Kidney tubule cell (primary cell): ENCODE measurements around the gene TXNDC9.
"Not testable (repeated sequence)": the region's sequence is repeated elsewhere in the genome, so short reads cannot be mapped to it uniquely, and the experiment has no call there.

Experiments used
- DNase-seq: peaks from one replicate; pipeline ENCODE4 v3.0.0-alpha.2; 2018; ENCODE audit warnings: low spot score

The TXNDC9 gene

GRCh38 chr2:99325384-99325783 lies 10.7 kb downstream of the TXNDC9 start:
- DNase-seq, result no peak

DNA sequence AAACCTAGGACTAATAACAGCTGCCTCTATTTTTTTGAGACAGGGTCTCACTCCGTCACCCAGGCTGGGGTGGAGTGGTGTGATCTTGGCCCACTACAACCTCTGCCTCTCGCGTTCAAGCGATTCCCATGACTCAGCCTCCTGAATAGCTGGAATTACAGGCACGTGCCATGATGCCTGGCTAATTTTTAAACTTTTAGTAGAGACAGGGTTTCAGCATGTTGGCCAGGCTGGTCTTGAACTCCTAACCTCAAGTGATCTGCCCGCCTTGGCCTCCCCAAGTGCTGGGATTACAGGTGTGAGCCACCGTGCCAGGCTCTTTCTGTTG lies 18.3 kb downstream of the TXNDC9 start:
- peak; percentile 56 for DNase-seq

DNA sequence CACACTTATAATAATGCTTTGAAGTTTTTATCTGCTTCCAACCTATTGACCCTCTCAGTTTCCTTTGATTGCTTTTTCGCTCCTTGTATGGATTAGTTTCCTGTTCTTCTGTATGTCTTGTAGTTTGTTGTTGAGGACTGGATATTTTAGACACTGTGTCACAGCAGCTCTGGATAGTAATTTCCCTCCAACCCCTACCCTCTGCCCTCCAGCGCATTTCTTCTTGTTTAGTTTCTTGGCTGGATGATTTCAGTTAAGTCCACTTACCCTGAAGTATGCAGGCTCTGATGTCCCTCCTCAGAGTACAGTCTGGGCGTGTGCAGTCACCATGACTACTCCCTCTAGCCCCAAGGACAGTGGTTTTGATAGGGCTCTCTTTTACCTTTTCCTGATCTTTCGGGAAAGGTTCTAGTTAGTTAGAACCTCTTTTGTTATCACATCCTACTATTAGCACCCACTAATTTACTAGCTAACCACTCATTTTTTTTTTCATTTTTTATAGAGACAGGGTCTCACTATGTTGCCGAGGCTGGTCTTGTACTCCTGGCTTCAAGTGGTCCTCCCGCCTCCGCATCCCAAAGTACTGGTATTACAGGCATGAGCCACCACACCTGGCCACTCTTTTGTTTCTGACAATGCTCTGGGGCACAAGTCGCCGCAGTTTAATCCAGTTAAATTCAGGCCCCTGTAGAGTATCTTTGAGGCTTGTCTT lies 18.8 kb downstream of the TXNDC9 start:
- DNase-seq, result peak; percentile 75

DNA sequence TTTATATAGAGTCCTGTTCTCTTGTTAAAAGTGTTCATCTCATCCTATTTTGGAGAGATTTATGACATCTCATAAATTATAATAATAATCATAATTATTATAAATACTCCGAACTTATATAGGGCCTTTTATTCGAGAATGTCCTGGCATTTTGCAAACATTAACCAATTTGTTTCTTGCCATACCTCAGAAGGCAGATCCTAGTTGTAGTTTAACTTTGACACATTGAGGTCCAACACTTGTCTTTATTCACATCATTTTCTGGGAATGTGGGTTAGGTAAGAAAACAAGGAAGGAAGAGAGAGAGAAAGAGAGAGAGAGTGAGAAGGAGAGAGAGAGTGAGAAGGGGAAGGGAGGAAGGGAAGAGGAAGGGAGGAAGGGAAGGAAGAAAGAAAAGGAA lies 35.0 kb downstream of the TXNDC9 start, which contains the start of gene LYG1:
Gene LYG1, minus strand, starts transcription at position 101 of the 400 bp plus-strand sequence. CDS start 5,527 bp downstream, outside the sequence.
- DNase-seq, result not testable (repeated sequence)

GRCh38 chr2:99299580-99299979 lies 36.6 kb downstream of the TXNDC9 start:
- DNase-seq, result no peak

GRCh38 chr2:99297994-99298393 lies 38.1 kb downstream of the TXNDC9 start:
- DNase-seq, result peak; percentile 23

- DNase-seq, result peak; percentile 84
These were observed 50.6 kb downstream of the TXNDC9 start for GRCh38 chr2:99285526-99285925.

DNA sequence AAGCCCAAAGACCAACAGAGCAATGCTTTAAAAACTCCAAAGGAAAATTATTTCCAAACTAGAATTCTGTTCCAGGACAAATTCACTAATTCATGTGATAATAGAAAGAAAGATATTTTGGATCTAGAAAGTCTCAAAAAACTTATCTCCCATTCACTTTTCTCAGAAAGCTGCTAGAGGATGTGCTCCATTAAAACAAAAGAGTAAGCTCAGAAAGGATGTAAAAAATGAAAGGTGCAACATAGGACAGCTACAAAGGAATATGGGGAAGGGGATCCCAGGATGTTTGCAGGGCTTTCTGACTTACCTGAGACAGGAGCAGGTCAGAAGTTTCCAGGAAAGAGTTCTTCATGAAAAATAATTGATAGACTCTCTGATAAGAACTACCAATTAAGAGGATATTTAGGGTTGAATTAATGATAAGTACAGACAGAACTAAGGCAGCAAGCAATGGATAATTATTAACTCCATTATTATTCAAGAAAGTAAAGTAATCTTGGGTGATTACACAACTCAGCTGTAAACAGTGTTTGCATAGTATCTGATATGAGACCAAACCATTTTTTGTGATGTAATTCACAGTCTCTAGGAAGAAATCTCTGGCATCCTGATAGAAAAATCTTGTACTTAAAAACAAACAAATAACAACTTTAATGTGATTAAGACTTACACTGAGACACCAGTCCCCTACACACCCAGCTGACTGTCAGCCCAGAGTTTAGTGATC lies 56.0 kb downstream of the TXNDC9 start:
- no peak for DNase-seq

- DNase-seq, result peak; percentile 89
These were observed 57.3 kb downstream of the TXNDC9 start for GRCh38 chr2:99278793-99279291.

DNA sequence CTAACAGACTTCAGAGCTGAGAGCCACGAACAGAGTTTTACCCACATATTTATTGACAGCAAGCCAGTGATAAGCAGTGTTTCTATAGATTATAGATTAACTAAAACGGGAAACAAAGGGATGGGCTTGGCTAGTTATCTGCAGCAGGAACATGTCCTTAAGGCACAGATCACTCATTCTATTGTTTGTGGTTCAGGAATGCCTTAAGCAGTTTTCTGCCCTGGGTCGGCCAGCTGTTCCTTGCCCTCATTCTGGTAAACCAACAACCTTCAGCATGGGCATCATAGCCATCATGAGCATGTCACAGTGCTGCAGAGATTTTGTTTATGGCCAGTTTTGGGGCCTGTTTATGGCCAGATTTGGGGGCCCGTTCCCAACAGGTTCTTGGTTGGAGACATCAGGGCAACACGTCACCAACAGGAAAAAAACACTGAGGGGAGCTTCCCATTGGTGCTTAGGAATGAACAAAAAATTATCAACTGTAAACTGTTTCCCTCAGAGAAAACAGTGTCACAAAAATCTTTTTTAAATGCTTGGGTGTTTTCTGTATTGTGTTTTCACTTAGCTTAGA lies 57.9 kb downstream of the TXNDC9 start:
- not testable (repeated sequence) for DNase-seq

- no peak for DNase-seq
These were observed 60.3 kb downstream of the TXNDC9 start for GRCh38 chr2:99275882-99276281.
